DND-41 (cell line): ENCODE measurements around the gene FGF7.

Experiments used
- ATAC-seq: fragments of 200-7000 bp; cut with Tn5 transposase; 3 replicates; pipeline ENCODE4 v1.9.1; 2021; ENCODE audit warnings: low read depth; ENCODE audit not compliant: insufficient read depth
- DNase-seq: peaks from one replicate; pipeline ENCODE4 v3.0.0-alpha.2; 2020
- H2AFZ ChIP-seq: 2 replicates; pipeline ENCODE4 v1.6.0; 2012; ENCODE audit warnings: low read depth, low read length
- H3K27ac ChIP-seq: 2 replicates; pipeline ENCODE4 v1.5.1; 2012; ENCODE audit warnings: low read length, inconsistent platforms
- H3K27me3 ChIP-seq: fragments of 200-600 bp; sonication (generic); 2 replicates; pipeline ENCODE4 v1.6.0; 2012; ENCODE audit warnings: low read length, mild to moderate bottlenecking, inconsistent platforms; ENCODE audit not compliant: insufficient read depth, poor library complexity
- H3K36me3 ChIP-seq: 2 replicates; pipeline ENCODE4 v1.5.1; 2012; ENCODE audit warnings: low read length, inconsistent platforms; ENCODE audit not compliant: insufficient read depth
- H3K4me1 ChIP-seq: 2 replicates; pipeline ENCODE4 v1.5.1; 2012; ENCODE audit warnings: mild to moderate bottlenecking, low read length; ENCODE audit not compliant: insufficient read depth
- H3K4me2 ChIP-seq: 2 replicates; pipeline ENCODE4 v1.6.0; 2012; ENCODE audit warnings: mild to moderate bottlenecking, moderate library complexity, low read length, inconsistent platforms; ENCODE audit not compliant: insufficient read depth
- H3K4me3 ChIP-seq, 2 experiments: fragments of 200-600 bp in 1 of 2; shearing (Covaris generic) in 1 of 2; 2 replicates each; pipeline ENCODE4 v1.5.1; 2012 to 2016; ENCODE audit warnings: inconsistent platforms in 2 of 2, low read length in 2 of 2, mild to moderate bottlenecking in 2 of 2, low read depth in 1 of 2, moderate library complexity in 1 of 2
- H3K79me2 ChIP-seq: 2 replicates; pipeline ENCODE4 v1.6.0; 2012; ENCODE audit warnings: low read length, inconsistent platforms; ENCODE audit not compliant: insufficient read depth
- H3K9ac ChIP-seq: 2 replicates; pipeline ENCODE4 v1.6.0; 2012; ENCODE audit warnings: low read depth, mild to moderate bottlenecking, inconsistent platforms, low read length, moderate library complexity
- H3K9me3 ChIP-seq: 2 replicates; pipeline ENCODE4 v1.5.1; 2012; ENCODE audit warnings: low read length, moderate library complexity, mild to moderate bottlenecking, inconsistent platforms; ENCODE audit not compliant: insufficient read depth, severe bottlenecking
- H4K20me1 ChIP-seq: 2 replicates; pipeline ENCODE4 v1.6.0; 2012; ENCODE audit warnings: low read length; ENCODE audit not compliant: insufficient read depth
- CTCF ChIP-seq: IDR thresholded peaks from 2 replicates; pipeline ENCODE4 v1.5.1; 2012; ENCODE audit warnings: borderline replicate concordance, low read length, moderate library complexity, mild to moderate bottlenecking; ENCODE audit not compliant: poor library complexity, severe bottlenecking; ENCODE audit errors: extremely low read depth
- EZH2 ChIP-seq: IDR thresholded peaks from 3 replicates; pipeline ENCODE4 v1.6.1; 2012; ENCODE audit warnings: borderline replicate concordance, low read depth, mild to moderate bottlenecking, moderate library complexity, low read length, inconsistent platforms; ENCODE audit not compliant: severe bottlenecking

Gene FGF7

GRCh38 chr15:49452595-49452994 is 29.6 kb downstream of the FGF7 start:
- Histone ChIP-seq H3K36me3 (no peaks in the 10 kb centered on the region), H2AFZ (no peak overlapping the region), H3K27me3 (peaks cover 2% of the 10 kb centered on the region), H3K4me3 (no peak overlapping the region), H3K4me1 (no peaks in the 10 kb centered on the region), H3K9me3 (no peaks in the 10 kb centered on the region), H3K9ac (no peak overlapping the region), H3K27ac (no peak overlapping the region), H4K20me1 (no peaks in the 10 kb centered on the region), H3K79me2 (no peaks in the 10 kb centered on the region), H3K4me2 (no peak overlapping the region)
- no peak for TF ChIP-seq CTCF
- no peak for TF ChIP-seq EZH2
- ATAC-seq, result no peak
- no peak for DNase-seq

GRCh38 chr15:49456166-49456565 is 33.1 kb downstream of the FGF7 start:
- Histone ChIP-seq H3K27ac (no peak overlapping the region), H3K9ac (no peak overlapping the region), H3K4me2 (no peak overlapping the region), H3K4me1 (no peaks in the 10 kb centered on the region), H4K20me1 (no peaks in the 10 kb centered on the region), H3K79me2 (no peaks in the 10 kb centered on the region), H2AFZ (no peak overlapping the region), H3K36me3 (no peaks in the 10 kb centered on the region), H3K27me3 (no peaks in the 10 kb centered on the region), H3K9me3 (no peaks in the 10 kb centered on the region), H3K4me3 (no peak overlapping the region)
- DNase-seq (no peak), ATAC-seq (no peak)
- TF ChIP-seq CTCF (no peak), EZH2 (no peak)

GRCh38 chr15:49458145-49458544 is 35.1 kb downstream of the FGF7 start:
- Histone ChIP-seq H3K9me3 (no peaks in the 10 kb centered on the region), H3K4me1 (no peaks in the 10 kb centered on the region), H3K36me3 (no peaks in the 10 kb centered on the region), H3K9ac (no peak overlapping the region), H3K27ac (no peak overlapping the region), H3K4me2 (no peak overlapping the region), H3K27me3 (no peaks in the 10 kb centered on the region), H4K20me1 (no peaks in the 10 kb centered on the region), H3K79me2 (no peaks in the 10 kb centered on the region), H3K4me3 (no peak overlapping the region), H2AFZ (no peak overlapping the region)
- ATAC-seq, result no peak
- no peak for DNase-seq
- TF ChIP-seq CTCF, result no peak
- no peak for TF ChIP-seq EZH2

- DNase-seq, result no peak
- no peaks in the 10 kb centered on the region for H3K27me3 ChIP-seq
- no peak overlapping the region for H2AFZ ChIP-seq
Observed at GRCh38 chr15:49460411-49460941, 37.4 kb downstream of the FGF7 start.

More at GRCh38 chr15:49460411-49460941, 37.4 kb downstream of the FGF7 start:
- Histone ChIP-seq H3K4me1 (no peaks in the 10 kb centered on the region), H3K4me2 (no peak overlapping the region), H3K79me2 (no peaks in the 10 kb centered on the region), H3K27ac (no peak overlapping the region), H3K9ac (no peak overlapping the region), H3K9me3 (no peaks in the 10 kb centered on the region), H3K4me3 (no peak overlapping the region), H3K36me3 (no peaks in the 10 kb centered on the region), H4K20me1 (no peaks in the 10 kb centered on the region)
- no peak for ATAC-seq
- no peak for TF ChIP-seq EZH2
- no peak for TF ChIP-seq CTCF
